NCI-H187 (cell line): ENCODE data around the gene LRRC14B.
"Not testable (repeated sequence)": the region's sequence is repeated elsewhere in the genome, so short reads cannot be mapped to it uniquely, and the experiment has no call there.

Experiments
- DNase-seq, 2 experiments: peaks; one replicate each; lab custom pipeline; 2025; lab: John Stamatoyannopoulos, UW

LRRC14B gene

GRCh38 chr5:241045-241669 lies 49.9 kb downstream of the LRRC14B start:
- DNase-seq = not testable (repeated sequence)

- DNase-seq = not testable (repeated sequence)
Measured at GRCh38 chr5:243683-244367, 52.5 kb downstream of the LRRC14B start.

- not testable (repeated sequence) for DNase-seq
Measured at GRCh38 chr5:245717-246116, 54.4 kb downstream of the LRRC14B start.
